ENCODE results near the gene ZNF397. TPM values are rescaled to one million over a fixed set of nuclear protein-coding genes. Genes with fewer than 3 reads are reported as not detected.
A peak's percentile ranks its signal among the peaks of the same experiment; 100 is the strongest.

Gene ZNF397
- total RNA-seq (13.8 and 22.0 TPM in 2 replicates), polyA plus RNA-seq (5.2 and 5.4 TPM in 2 replicates)

DNA sequence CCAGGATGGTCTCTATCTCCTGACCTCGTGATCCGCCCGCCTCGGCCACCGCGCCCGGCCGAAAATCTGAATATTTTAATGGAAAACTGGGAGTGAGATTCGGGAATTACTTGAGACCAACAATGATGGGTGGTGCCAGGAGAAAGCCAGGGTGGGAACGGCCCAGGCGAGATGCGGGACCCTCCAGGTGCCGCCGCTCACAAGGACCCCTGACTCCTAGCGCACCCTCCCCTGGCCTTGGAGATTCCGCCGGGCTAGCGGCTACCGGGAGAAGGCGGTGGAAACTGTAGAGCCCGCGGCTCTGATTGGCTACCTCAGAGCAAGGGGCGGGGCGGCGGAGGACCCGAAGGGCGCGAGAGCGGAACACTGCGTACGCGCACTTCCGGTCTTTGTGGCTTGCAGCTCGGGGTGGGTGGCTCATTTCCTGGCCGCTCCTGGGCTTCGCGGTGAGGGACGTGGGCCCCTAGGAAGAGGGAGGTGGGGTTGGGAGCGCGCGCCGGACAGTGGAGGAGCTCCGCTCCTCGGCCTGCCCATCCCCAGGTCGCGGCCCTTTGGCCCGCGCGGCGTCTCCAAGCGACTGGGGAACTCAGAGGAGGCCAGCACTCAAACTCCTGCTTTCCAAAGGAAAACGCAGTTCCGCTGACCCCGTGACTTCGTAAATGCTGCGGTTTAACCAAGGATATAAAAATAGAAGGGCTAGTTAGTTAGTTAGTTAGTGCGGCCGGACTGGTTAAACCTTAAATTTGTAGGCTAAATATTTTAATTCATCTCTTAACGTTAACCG is at the start of gene ZNF397:
TSS of gene ZNF397 (plus strand) at position 371 of the 784 bp plus-strand sequence. CDS start 1,437 bp downstream, outside the sequence.
- DNase-seq (ENCODE audit: low spot score), result peak; percentile 99
- no peaks in the 10 kb centered on the region for H3K27me3 ChIP-seq
- WGBS (ENCODE audit: low lambda C conversion rate, missing lambda C conversion rate), result under 1% methylated on average over 58 of the region's 60 CpGs
- H4K20me1 ChIP-seq (ENCODE audit: insufficient read depth, poor library complexity, severe bottlenecking), result no peaks in the 10 kb centered on the region
- H3K9me2 ChIP-seq (replicated peaks; ENCODE audit: insufficient read depth), result no peaks in the 10 kb centered on the region
- H3K36me3 ChIP-seq (replicated peaks; ENCODE audit: insufficient read depth, low read depth), result peaks cover 8% of the 10 kb centered on the region
- peaks cover 24% of the 10 kb centered on the region for H3K79me2 ChIP-seq
- H2AFZ ChIP-seq, result peak within 1 kb of the TSS; percentile 95
- peak within 1 kb of the TSS; percentile 86 for H3K4me2 ChIP-seq
- peak within 1 kb of the TSS; percentile 99 for H3K27ac ChIP-seq
- peak within 1 kb of the TSS; percentile 43 for H3K4me3 ChIP-seq
- no peak for TF ChIP-seq EZH2 (IDR thresholded peaks at IDR 0.05; ENCODE audit: borderline replicate concordance)
- TF ChIP-seq, protein P1, sequence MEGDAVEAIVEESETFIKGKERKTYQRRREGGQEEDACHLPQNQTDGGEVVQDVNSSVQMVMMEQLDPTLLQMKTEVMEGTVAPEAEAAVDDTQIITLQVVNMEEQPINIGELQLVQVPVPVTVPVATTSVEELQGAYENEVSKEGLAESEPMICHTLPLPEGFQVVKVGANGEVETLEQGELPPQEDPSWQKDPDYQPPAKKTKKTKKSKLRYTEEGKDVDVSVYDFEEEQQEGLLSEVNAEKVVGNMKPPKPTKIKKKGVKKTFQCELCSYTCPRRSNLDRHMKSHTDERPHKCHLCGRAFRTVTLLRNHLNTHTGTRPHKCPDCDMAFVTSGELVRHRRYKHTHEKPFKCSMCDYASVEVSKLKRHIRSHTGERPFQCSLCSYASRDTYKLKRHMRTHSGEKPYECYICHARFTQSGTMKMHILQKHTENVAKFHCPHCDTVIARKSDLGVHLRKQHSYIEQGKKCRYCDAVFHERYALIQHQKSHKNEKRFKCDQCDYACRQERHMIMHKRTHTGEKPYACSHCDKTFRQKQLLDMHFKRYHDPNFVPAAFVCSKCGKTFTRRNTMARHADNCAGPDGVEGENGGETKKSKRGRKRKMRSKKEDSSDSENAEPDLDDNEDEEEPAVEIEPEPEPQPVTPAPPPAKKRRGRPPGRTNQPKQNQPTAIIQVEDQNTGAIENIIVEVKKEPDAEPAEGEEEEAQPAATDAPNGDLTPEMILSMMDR (IDR thresholded peaks at IDR 0.05; ENCODE audit: poor library complexity), result no peak
- peaks cover 11% of the 10 kb centered on the region for H3K4me1 ChIP-seq (ENCODE audit: insufficient read depth)
- no peaks in the 10 kb centered on the region for H3K9me3 ChIP-seq (ENCODE audit: low read depth)

DNA sequence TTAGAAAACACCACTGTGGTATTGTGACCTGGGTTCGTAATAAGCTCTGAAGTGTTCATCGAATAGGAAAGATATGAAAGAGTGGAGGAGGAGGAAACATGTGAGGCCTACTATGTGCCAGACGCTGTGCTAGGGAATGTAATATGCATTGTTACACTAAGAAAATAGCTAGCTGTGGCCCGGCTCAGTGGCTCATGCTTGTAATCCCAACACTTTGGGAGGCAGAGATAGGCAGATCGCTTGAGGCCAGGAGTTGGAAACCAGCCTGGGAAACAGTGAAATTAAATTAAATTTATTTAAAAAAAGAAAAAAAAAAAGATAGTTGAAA is 49.2 kb upstream of the ZNF397 start:
- Histone ChIP-seq H3K9me2 (replicated peaks; ENCODE audit: insufficient read depth) (no peaks in the 10 kb centered on the region), H3K27ac (peak overlapping the region; percentile 63), H3K4me2 (no peak overlapping the region), H2AFZ (no peak overlapping the region), H3K36me3 (replicated peaks; ENCODE audit: insufficient read depth, low read depth) (no peaks in the 10 kb centered on the region), H3K9me3 (ENCODE audit: low read depth) (no peaks in the 10 kb centered on the region), H3K4me3 (no peak overlapping the region), H3K27me3 (no peaks in the 10 kb centered on the region), H3K79me2 (no peaks in the 10 kb centered on the region), H3K4me1 (ENCODE audit: insufficient read depth) (peaks cover 8% of the 10 kb centered on the region), H4K20me1 (ENCODE audit: insufficient read depth, poor library complexity, severe bottlenecking) (no peaks in the 10 kb centered on the region)
- TF ChIP-seq EZH2phosphoT487 (IDR thresholded peaks at IDR 0.05; ENCODE audit: low read depth, severe bottlenecking, unreplicated experiment) (no peak), EZH2 (IDR thresholded peaks at IDR 0.05; ENCODE audit: borderline replicate concordance) (no peak)
- TF ChIP-seq, protein P1 (IDR thresholded peaks at IDR 0.05; ENCODE audit: poor library complexity), result no peak
- no peak for DNase-seq (ENCODE audit: low spot score)
- WGBS (ENCODE audit: low lambda C conversion rate, missing lambda C conversion rate), result 76% methylated on average over 5 of the region's 5 CpGs

DNA sequence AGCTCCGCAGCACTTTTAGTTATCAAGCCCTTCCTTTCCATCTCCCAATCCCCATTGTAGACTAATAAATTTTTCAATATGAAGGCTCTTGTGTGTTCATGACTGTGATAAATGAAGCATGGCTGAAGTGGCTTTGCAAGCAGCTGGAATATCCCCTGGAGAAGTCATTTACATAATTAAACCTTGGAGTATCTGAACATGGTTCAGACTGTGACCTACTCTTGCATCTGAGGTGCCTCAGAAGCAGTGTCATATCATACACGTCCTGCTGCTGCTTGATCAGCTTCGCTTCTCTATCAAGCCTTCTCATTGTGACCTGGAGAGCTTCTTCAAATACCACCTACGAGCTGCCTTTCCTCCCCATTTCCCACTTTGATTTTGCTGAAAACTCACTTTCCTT is 48.4 kb upstream of the ZNF397 start:
- WGBS (ENCODE audit: low lambda C conversion rate, missing lambda C conversion rate), result 93% methylated on average over 4 of the region's 4 CpGs
- no peak overlapping the region for H3K4me2 ChIP-seq
- H3K4me3 ChIP-seq, result no peak overlapping the region
- H3K36me3 ChIP-seq (replicated peaks; ENCODE audit: insufficient read depth, low read depth), result no peaks in the 10 kb centered on the region
- no peaks in the 10 kb centered on the region for H4K20me1 ChIP-seq (ENCODE audit: insufficient read depth, poor library complexity, severe bottlenecking)
- H3K9me3 ChIP-seq (ENCODE audit: low read depth), result no peaks in the 10 kb centered on the region
- no peaks in the 10 kb centered on the region for H3K9me2 ChIP-seq (replicated peaks; ENCODE audit: insufficient read depth)
- H3K4me1 ChIP-seq (ENCODE audit: insufficient read depth), result peaks cover 8% of the 10 kb centered on the region
- TF ChIP-seq, protein P1 (IDR thresholded peaks at IDR 0.05; ENCODE audit: poor library complexity), result no peak
- TF ChIP-seq EZH2phosphoT487 (IDR thresholded peaks at IDR 0.05; ENCODE audit: low read depth, severe bottlenecking, unreplicated experiment) (no peak), EZH2 (IDR thresholded peaks at IDR 0.05; ENCODE audit: borderline replicate concordance) (no peak)
- no peak for DNase-seq (ENCODE audit: low spot score)
- no peak overlapping the region for H3K27ac ChIP-seq
- no peak overlapping the region for H2AFZ ChIP-seq
- no peaks in the 10 kb centered on the region for H3K79me2 ChIP-seq
- no peaks in the 10 kb centered on the region for H3K27me3 ChIP-seq

All from hepatocyte (in vitro differentiated cells).